ENCODE data around the gene VMP1.

DNA sequence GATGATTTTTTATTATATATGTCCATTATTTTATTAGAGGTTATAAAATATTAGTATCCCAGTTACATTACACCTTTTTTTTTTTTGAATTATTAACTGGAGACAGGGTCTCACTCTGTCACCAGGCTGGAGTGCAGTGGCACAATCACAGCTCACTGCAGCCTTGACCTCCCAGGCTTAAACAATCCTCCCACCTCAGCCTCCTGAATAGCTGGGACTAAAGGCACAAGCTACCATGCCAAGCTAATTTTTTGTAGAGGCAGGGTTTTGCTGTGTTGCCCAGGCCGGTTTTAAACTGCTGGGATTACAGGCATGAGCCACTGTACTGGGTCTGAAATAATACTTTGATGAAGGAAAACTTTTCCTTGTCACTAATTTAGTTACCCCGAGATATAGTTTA, 63.6 kb downstream of the VMP1 start:
- TF ChIP-seq, protein P1, sequence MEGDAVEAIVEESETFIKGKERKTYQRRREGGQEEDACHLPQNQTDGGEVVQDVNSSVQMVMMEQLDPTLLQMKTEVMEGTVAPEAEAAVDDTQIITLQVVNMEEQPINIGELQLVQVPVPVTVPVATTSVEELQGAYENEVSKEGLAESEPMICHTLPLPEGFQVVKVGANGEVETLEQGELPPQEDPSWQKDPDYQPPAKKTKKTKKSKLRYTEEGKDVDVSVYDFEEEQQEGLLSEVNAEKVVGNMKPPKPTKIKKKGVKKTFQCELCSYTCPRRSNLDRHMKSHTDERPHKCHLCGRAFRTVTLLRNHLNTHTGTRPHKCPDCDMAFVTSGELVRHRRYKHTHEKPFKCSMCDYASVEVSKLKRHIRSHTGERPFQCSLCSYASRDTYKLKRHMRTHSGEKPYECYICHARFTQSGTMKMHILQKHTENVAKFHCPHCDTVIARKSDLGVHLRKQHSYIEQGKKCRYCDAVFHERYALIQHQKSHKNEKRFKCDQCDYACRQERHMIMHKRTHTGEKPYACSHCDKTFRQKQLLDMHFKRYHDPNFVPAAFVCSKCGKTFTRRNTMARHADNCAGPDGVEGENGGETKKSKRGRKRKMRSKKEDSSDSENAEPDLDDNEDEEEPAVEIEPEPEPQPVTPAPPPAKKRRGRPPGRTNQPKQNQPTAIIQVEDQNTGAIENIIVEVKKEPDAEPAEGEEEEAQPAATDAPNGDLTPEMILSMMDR (conservative IDR thresholded peaks at IDR 0.05; ENCODE audit: low read depth, low read length) = no peak
- TF ChIP-seq EZH2 (IDR thresholded peaks at IDR 0.05; ENCODE audit: borderline replicate concordance, low read depth, low read length, poor library complexity, severe bottlenecking) = no peak

Measured in A673 (cell line).